Neural cell (in vitro differentiated cells): Measurements from ENCODE around the gene SLC26A2. TPM values are rescaled to one million over a fixed set of nuclear protein-coding genes. Genes with fewer than 3 reads are reported as not detected.

Source experiments
- H2AFZ ChIP-seq: fragments of 200-600, 300-800 bp; sonication (generic), shearing (Covaris generic); 2 replicates; pipeline ENCODE4 v1.6.0; 2014; ENCODE audit warnings: low read depth, mild to moderate bottlenecking, antibody characterized with exemption, low read length, moderate library complexity
- H3F3A ChIP-seq: fragments of 200-600 bp; shearing (Covaris generic); 2 replicates; pipeline ENCODE4 v1.6.1; 2016; ENCODE audit warnings: mild to moderate bottlenecking, moderate library complexity, mixed read lengths, antibody characterized with exemption, low read length; ENCODE audit not compliant: insufficient read depth, poor library complexity, severe bottlenecking
- H3K27ac ChIP-seq: fragments of 200-600, 300-800 bp; sonication (generic), shearing (Covaris generic); 2 replicates; pipeline ENCODE4 v1.5.1; 2014; ENCODE audit warnings: mild to moderate bottlenecking, low read length, moderate library complexity
- H3K27me3 ChIP-seq: fragments of 300-800, 200-600 bp; sonication (generic), shearing (Covaris generic); 2 replicates; pipeline ENCODE4 v1.6.0; 2014; ENCODE audit warnings: mild to moderate bottlenecking, low read depth, low read length, moderate library complexity; ENCODE audit not compliant: insufficient read depth
- H3K36me3 ChIP-seq: fragments of 300-800, 200-600 bp; sonication (generic), shearing (Covaris generic); 2 replicates; pipeline ENCODE4 v1.5.1; 2014; ENCODE audit warnings: mild to moderate bottlenecking, antibody characterized with exemption, low read length, moderate library complexity; ENCODE audit not compliant: insufficient read depth
- H3K4me2 ChIP-seq: fragments of 300-800, 200-600 bp; sonication (generic), shearing (Covaris generic); 2 replicates; pipeline ENCODE4 v1.6.0; 2014; ENCODE audit warnings: mild to moderate bottlenecking, low read length
- H3K4me3 ChIP-seq: fragments of 300-800, 200-600 bp; sonication (generic), shearing (Covaris generic); 2 replicates; pipeline ENCODE4 v1.5.1; 2014; ENCODE audit warnings: mild to moderate bottlenecking, low read length, moderate library complexity
- H3K79me2 ChIP-seq: fragments of 200-600 bp; shearing (Covaris generic); replicated peaks from 2 replicates; pipeline ENCODE4 v1.6.0; 2014; ENCODE audit warnings: mild to moderate bottlenecking, low read length, moderate library complexity; ENCODE audit not compliant: insufficient read depth
- H3K9ac ChIP-seq: fragments of 300-800, 200-600 bp; sonication (generic), shearing (Covaris generic); 2 replicates; pipeline ENCODE4 v1.6.1; 2016; ENCODE audit warnings: mild to moderate bottlenecking, low read length, mixed read lengths
- H3K9me2 ChIP-seq: fragments of 200-600 bp; shearing (Covaris generic); 2 replicates; pipeline ENCODE4 v1.6.1; 2016; ENCODE audit warnings: mild to moderate bottlenecking, low read length, mixed read lengths; ENCODE audit not compliant: insufficient read depth
- H3K9me3 ChIP-seq: fragments of 200-600, 300-800 bp; sonication (generic), shearing (Covaris generic); 2 replicates; pipeline ENCODE4 v1.6.1; 2016; ENCODE audit warnings: mild to moderate bottlenecking, mixed run types, low read length, moderate library complexity, mixed read lengths
- H4K20me1 ChIP-seq: fragments of 200-600 bp; shearing (Covaris generic); 2 replicates; pipeline ENCODE4 v1.6.1; 2016; ENCODE audit warnings: mild to moderate bottlenecking, mixed run types; ENCODE audit not compliant: insufficient read depth
- EP300 ChIP-seq: fragments of 450-650 bp; conservative IDR thresholded peaks from 2 replicates; pipeline ENCODE4 v1.6.1; 2014; ENCODE audit warnings: antibody characterized with exemption, mild to moderate bottlenecking, moderate library complexity; ENCODE audit not compliant: poor library complexity, severe bottlenecking
- EZH2 ChIP-seq: fragments of 200-600, 300-800 bp; shearing (Covaris generic), sonication (generic); IDR thresholded peaks from 2 replicates; pipeline ENCODE4 v1.6.1; 2014; ENCODE audit warnings: antibody characterized with exemption, low read length, borderline replicate concordance, mild to moderate bottlenecking; ENCODE audit not compliant: insufficient read depth, poor library complexity, severe bottlenecking
- MXI1 ChIP-seq: fragments of 450-650 bp; conservative IDR thresholded peaks from 2 replicates; pipeline ENCODE4 v1.6.1; 2014; ENCODE audit warnings: antibody characterized with exemption, mild to moderate bottlenecking; ENCODE audit not compliant: poor library complexity, severe bottlenecking
- POLR2AphosphoS5 ChIP-seq: IDR thresholded peaks from 2 replicates; pipeline ENCODE4 v1.6.1; 2012
- RAD21 ChIP-seq: fragments of 450-650 bp; conservative IDR thresholded peaks from 2 replicates; pipeline ENCODE4 v1.6.1; 2014; ENCODE audit warnings: antibody characterized with exemption, mild to moderate bottlenecking, moderate library complexity
- SMC3 ChIP-seq: fragments of 450-650 bp; conservative IDR thresholded peaks from 2 replicates; pipeline ENCODE4 v1.6.1; 2014; ENCODE audit warnings: antibody characterized with exemption, mild to moderate bottlenecking, moderate library complexity; ENCODE audit not compliant: poor library complexity
- TAF1 ChIP-seq: IDR thresholded peaks from 2 replicates; pipeline ENCODE4 v1.6.1; 2012; ENCODE audit warnings: low read depth
- polyA plus RNA-seq: library from polyadenylated mRNA; depleted of rRNA; stranded (reverse); fragments of >200 nt; gene quantifications from 2 replicates; pipeline ENCODE4 v1.2.3, GENCODE V29; 2014
- TF ChIP-seq, protein P1 (sequence below): IDR thresholded peaks from 2 replicates; pipeline ENCODE4 v1.6.1; 2012; ENCODE audit warnings: borderline replicate concordance
- TF ChIP-seq, protein P2 (sequence below): fragments of 450-650 bp; IDR thresholded peaks from 2 replicates; pipeline ENCODE4 v1.5.1; 2014; ENCODE audit warnings: antibody characterized with exemption, mild to moderate bottlenecking, moderate library complexity; ENCODE audit not compliant: poor library complexity, severe bottlenecking

Gene SLC26A2
- polyA plus RNA-seq, 1 donor from 2014 or later: 5.4 TPM

DNA sequence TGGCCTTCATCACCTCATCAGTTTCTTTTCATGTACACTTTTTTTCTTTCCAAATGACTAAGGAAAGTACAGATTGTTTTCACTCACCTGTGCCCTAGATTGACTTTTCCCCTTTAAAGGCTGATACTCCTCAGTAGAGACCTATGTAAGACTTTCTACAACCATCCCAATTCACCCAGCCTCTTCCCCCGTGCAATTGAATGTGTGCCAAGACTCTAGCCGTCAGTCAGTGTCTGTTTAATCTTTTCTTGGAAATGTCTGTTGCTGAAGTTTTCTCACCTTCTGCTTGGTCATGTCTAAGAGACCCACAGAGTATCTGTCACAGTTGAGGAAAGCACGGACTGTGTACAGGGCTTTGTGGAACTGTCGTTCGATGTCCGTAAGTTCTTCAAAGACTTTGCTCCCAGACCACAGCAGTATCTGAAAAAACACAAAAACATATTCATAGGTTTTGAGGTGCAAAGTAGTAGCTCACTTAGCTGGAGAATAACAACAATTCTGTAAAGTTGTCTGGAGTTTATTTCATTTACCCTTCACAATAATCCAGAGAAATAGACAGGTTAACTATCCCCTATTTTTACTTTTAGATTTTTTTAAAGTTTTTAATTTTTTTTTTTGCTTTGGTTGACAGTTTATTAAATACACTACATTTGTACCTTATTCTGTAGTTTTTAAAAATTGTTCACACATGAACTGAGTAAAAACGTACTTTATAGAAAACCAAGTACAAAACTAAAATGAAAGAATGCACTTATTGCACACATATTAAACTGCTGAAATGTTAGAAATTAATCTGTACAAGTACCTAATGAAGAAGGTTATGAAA, 29.6 kb upstream of the SLC26A2 start:
- no peak overlapping the region for H2AFZ ChIP-seq
- H3K79me2 ChIP-seq: no peaks in the 10 kb centered on the region

DNA sequence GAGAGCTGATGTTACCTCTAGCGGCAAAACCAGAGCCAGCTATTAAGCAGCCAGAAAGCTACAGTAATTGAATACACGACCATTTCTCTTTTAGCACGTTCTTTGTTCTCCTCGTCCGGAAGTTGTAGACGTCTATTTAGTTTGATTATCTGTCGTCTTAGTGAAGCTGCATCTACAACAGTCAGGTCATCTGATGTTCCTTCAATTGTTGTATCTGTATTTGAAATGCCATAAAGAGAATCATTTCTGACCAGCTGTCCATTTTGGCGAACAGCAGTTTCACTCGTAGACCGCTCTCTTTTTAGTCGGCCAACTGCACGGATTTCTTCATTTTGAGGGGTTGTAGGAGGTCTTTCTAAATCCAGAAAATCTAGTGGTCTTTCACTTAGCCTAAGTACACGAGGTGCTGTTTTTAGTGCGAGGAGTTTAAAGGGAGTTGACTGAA, 28.5 kb upstream of the SLC26A2 start:
- Histone ChIP-seq H3K27me3 (no peaks in the 10 kb centered on the region), H3F3A (no peaks in the 10 kb centered on the region), H2AFZ (no peak overlapping the region), H3K4me3 (no peak overlapping the region), H3K27ac (no peak overlapping the region), H3K79me2 (no peaks in the 10 kb centered on the region), H3K36me3 (no peaks in the 10 kb centered on the region), H3K9me2 (no peaks in the 10 kb centered on the region), H4K20me1 (no peaks in the 10 kb centered on the region), H3K4me2 (no peak overlapping the region), H3K9ac (no peak overlapping the region), H3K9me3 (no peaks in the 10 kb centered on the region)
- TF ChIP-seq EP300 (no peak), SMC3 (no peak), RAD21 (no peak), POLR2AphosphoS5 (no peak), MXI1 (no peak), EZH2 (no peak), TAF1 (no peak)
- TF ChIP-seq, protein P1, sequence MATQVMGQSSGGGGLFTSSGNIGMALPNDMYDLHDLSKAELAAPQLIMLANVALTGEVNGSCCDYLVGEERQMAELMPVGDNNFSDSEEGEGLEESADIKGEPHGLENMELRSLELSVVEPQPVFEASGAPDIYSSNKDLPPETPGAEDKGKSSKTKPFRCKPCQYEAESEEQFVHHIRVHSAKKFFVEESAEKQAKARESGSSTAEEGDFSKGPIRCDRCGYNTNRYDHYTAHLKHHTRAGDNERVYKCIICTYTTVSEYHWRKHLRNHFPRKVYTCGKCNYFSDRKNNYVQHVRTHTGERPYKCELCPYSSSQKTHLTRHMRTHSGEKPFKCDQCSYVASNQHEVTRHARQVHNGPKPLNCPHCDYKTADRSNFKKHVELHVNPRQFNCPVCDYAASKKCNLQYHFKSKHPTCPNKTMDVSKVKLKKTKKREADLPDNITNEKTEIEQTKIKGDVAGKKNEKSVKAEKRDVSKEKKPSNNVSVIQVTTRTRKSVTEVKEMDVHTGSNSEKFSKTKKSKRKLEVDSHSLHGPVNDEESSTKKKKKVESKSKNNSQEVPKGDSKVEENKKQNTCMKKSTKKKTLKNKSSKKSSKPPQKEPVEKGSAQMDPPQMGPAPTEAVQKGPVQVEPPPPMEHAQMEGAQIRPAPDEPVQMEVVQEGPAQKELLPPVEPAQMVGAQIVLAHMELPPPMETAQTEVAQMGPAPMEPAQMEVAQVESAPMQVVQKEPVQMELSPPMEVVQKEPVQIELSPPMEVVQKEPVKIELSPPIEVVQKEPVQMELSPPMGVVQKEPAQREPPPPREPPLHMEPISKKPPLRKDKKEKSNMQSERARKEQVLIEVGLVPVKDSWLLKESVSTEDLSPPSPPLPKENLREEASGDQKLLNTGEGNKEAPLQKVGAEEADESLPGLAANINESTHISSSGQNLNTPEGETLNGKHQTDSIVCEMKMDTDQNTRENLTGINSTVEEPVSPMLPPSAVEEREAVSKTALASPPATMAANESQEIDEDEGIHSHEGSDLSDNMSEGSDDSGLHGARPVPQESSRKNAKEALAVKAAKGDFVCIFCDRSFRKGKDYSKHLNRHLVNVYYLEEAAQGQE: no peak
- TF ChIP-seq, protein P2, sequence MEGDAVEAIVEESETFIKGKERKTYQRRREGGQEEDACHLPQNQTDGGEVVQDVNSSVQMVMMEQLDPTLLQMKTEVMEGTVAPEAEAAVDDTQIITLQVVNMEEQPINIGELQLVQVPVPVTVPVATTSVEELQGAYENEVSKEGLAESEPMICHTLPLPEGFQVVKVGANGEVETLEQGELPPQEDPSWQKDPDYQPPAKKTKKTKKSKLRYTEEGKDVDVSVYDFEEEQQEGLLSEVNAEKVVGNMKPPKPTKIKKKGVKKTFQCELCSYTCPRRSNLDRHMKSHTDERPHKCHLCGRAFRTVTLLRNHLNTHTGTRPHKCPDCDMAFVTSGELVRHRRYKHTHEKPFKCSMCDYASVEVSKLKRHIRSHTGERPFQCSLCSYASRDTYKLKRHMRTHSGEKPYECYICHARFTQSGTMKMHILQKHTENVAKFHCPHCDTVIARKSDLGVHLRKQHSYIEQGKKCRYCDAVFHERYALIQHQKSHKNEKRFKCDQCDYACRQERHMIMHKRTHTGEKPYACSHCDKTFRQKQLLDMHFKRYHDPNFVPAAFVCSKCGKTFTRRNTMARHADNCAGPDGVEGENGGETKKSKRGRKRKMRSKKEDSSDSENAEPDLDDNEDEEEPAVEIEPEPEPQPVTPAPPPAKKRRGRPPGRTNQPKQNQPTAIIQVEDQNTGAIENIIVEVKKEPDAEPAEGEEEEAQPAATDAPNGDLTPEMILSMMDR: no peak

More for the DNA sequence above, 29.6 kb upstream of the SLC26A2 start:
- no peak overlapping the region for H3K9ac ChIP-seq
- no peaks in the 10 kb centered on the region for H4K20me1 ChIP-seq
- H3K9me3 ChIP-seq: no peaks in the 10 kb centered on the region
- H3K36me3 ChIP-seq: no peaks in the 10 kb centered on the region
- no peak overlapping the region for H3K4me3 ChIP-seq
- TF ChIP-seq, protein P1: no peak
- TF ChIP-seq SMC3 (no peak), POLR2AphosphoS5 (no peak), EZH2 (no peak), MXI1 (no peak), TAF1 (no peak), RAD21 (no peak), EP300 (no peak)
- TF ChIP-seq, protein P2: no peak
- H3K27ac ChIP-seq: no peak overlapping the region
- H3K4me2 ChIP-seq: no peak overlapping the region
- no peaks in the 10 kb centered on the region for H3F3A ChIP-seq
- H3K9me2 ChIP-seq: no peaks in the 10 kb centered on the region
- no peaks in the 10 kb centered on the region for H3K27me3 ChIP-seq
